ENCODE data around the gene WWC1.

DNA sequence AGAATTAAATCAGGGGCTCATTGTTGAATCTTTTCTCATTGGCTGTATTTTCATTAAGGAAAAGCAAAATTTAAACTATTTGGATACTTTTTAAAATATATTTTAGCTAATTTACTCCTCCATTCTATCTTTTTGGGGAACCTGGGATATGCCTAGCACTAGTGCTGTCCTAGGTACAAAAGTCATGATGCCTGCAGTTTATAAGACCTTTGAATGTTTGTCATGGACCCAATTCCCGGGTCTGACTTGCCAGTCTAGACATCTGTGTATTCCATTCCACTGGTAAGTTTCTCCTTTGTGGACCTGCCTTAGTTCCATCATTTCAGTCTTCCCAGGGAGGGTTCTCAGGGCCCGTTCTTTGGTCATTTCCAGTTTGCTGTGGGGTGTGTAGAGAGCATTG, 63.0 kb downstream of the WWC1 start:
- TF ChIP-seq, protein P1, sequence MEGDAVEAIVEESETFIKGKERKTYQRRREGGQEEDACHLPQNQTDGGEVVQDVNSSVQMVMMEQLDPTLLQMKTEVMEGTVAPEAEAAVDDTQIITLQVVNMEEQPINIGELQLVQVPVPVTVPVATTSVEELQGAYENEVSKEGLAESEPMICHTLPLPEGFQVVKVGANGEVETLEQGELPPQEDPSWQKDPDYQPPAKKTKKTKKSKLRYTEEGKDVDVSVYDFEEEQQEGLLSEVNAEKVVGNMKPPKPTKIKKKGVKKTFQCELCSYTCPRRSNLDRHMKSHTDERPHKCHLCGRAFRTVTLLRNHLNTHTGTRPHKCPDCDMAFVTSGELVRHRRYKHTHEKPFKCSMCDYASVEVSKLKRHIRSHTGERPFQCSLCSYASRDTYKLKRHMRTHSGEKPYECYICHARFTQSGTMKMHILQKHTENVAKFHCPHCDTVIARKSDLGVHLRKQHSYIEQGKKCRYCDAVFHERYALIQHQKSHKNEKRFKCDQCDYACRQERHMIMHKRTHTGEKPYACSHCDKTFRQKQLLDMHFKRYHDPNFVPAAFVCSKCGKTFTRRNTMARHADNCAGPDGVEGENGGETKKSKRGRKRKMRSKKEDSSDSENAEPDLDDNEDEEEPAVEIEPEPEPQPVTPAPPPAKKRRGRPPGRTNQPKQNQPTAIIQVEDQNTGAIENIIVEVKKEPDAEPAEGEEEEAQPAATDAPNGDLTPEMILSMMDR (IDR thresholded peaks at IDR 0.05): no peak
- TF ChIP-seq POLR2A (IDR thresholded peaks at IDR 0.05): no peak

Measured in adrenal gland (tissue), 5 donors.